Liver (tissue), 9 donors: ENCODE data around the gene WAPL. TPM values are rescaled to one million over a fixed set of nuclear protein-coding genes. Genes with fewer than 3 reads are reported as not detected.
A peak's percentile ranks its signal among the peaks of the same experiment; 100 is the strongest.

ENCODE experiments used
- DNase-seq: peaks from one replicate; pipeline ENCODE4 v3.0.0-alpha.2; 2017; ENCODE audit warnings: low spot score
- H3K27ac ChIP-seq, 2 donors: one replicate each; pipeline ENCODE4 v1.7.0; 2013; ENCODE audit warnings: inconsistent platforms in 2 of 2, low read length in 2 of 2, control low read depth in 1 of 2, low read depth in 1 of 2, mild to moderate bottlenecking in 1 of 2
- H3K27me3 ChIP-seq, 4 donors: one replicate each; pipeline versions ENCODE4 v1.6.1 to v1.7.0; 2013; ENCODE audit warnings: low read length in 3 of 4, inconsistent platforms in 1 of 4, mild to moderate bottlenecking in 1 of 4, moderate library complexity in 1 of 4; ENCODE audit not compliant: control insufficient read depth in 4 of 4, insufficient read depth in 4 of 4
- H3K36me3 ChIP-seq, 4 donors: one replicate each; pipeline versions ENCODE4 v1.6.1 to v1.7.0; 2013; ENCODE audit warnings: low read length in 3 of 4, mild to moderate bottlenecking in 3 of 4, low read depth in 1 of 4, moderate library complexity in 1 of 4; ENCODE audit not compliant: control insufficient read depth in 4 of 4, insufficient read depth in 3 of 4
- H3K4me1 ChIP-seq, 4 donors: one replicate each; pipeline versions ENCODE4 v1.6.1 to v1.7.0; 2013; ENCODE audit warnings: low read length in 3 of 4, mild to moderate bottlenecking in 3 of 4, moderate library complexity in 1 of 4; ENCODE audit not compliant: control insufficient read depth in 4 of 4, insufficient read depth in 4 of 4
- H3K4me3 ChIP-seq, 3 donors: one replicate each; pipeline versions ENCODE4 v1.6.1 to v1.7.0; 2013; ENCODE audit warnings: low read length in 3 of 3, control low read depth in 1 of 3, low read depth in 1 of 3, mild to moderate bottlenecking in 1 of 3
- H3K9ac ChIP-seq, 2 donors: one replicate each; pipeline ENCODE4 v1.7.0; 2013; ENCODE audit warnings: low read length in 2 of 2, mild to moderate bottlenecking in 2 of 2, moderate library complexity in 2 of 2, control low read depth in 1 of 2, low read depth in 1 of 2
- H3K9me3 ChIP-seq, 4 donors: one replicate each; pipeline versions ENCODE4 v1.6.1 to v1.7.0; 2013; ENCODE audit warnings: low read length in 3 of 4; ENCODE audit not compliant: control insufficient read depth in 4 of 4
- EGR1 ChIP-seq, 2 donors: IDR thresholded peaks; 2 replicates each; pipeline ENCODE4 v1.6.1; 2016 to 2018; ENCODE audit warnings: antibody characterized with exemption in 2 of 2, low read depth in 2 of 2
- FOXA1 ChIP-seq: IDR thresholded peaks from 2 replicates; pipeline ENCODE4 v1.6.1; 2016; ENCODE audit warnings: antibody characterized with exemption
- FOXA2 ChIP-seq: IDR thresholded peaks from 2 replicates; pipeline ENCODE4 v1.6.1; 2016; ENCODE audit warnings: antibody characterized with exemption
- GABPA ChIP-seq, 2 donors: IDR thresholded peaks in 1 of 2; conservative IDR thresholded peaks in 1 of 2; 2 replicates each; pipeline ENCODE4 v1.6.1; 2016; ENCODE audit warnings: antibody characterized with exemption in 2 of 2, mild to moderate bottlenecking in 1 of 2, moderate library complexity in 1 of 2
- HNF4A ChIP-seq, 2 donors: conservative IDR thresholded peaks; 2 replicates each; pipeline ENCODE4 v1.6.1; 2016; ENCODE audit warnings: antibody characterized with exemption in 2 of 2, mild to moderate bottlenecking in 2 of 2
- HNF4G ChIP-seq: IDR thresholded peaks from 2 replicates; pipeline ENCODE4 v1.6.1; 2016; ENCODE audit warnings: antibody characterized with exemption
- JUND ChIP-seq, 2 donors: IDR thresholded peaks; 2 replicates each; pipeline ENCODE4 v1.6.1; 2016; ENCODE audit warnings: antibody characterized with exemption in 2 of 2
- MAX ChIP-seq: IDR thresholded peaks from 2 replicates; pipeline ENCODE4 v1.6.1; 2016; ENCODE audit warnings: antibody characterized with exemption
- NR2F2 ChIP-seq: IDR thresholded peaks from 2 replicates; pipeline ENCODE4 v1.6.1; 2016; ENCODE audit warnings: antibody characterized with exemption
- RAD21 ChIP-seq, 2 donors: IDR thresholded peaks; 2 replicates each; pipeline ENCODE4 v1.6.1; 2016; ENCODE audit warnings: antibody characterized with exemption in 2 of 2, mild to moderate bottlenecking in 2 of 2
- RXRA ChIP-seq, 2 donors: IDR thresholded peaks; 2 replicates each; pipeline ENCODE4 v1.6.1; 2017 to 2018; ENCODE audit warnings: antibody characterized with exemption in 2 of 2, mild to moderate bottlenecking in 1 of 2
- SP1 ChIP-seq: IDR thresholded peaks from 2 replicates; pipeline ENCODE4 v1.6.1; 2018; ENCODE audit warnings: antibody characterized with exemption, mild to moderate bottlenecking
- TAF1 ChIP-seq: conservative IDR thresholded peaks from 2 replicates; pipeline ENCODE4 v1.6.1; 2016; ENCODE audit warnings: antibody characterized with exemption, mild to moderate bottlenecking
- YY1 ChIP-seq: IDR thresholded peaks from 2 replicates; pipeline ENCODE4 v1.6.1; 2016; ENCODE audit warnings: antibody characterized with exemption, mild to moderate bottlenecking
- ZBTB33 ChIP-seq: IDR thresholded peaks from 2 replicates; pipeline ENCODE4 v1.6.1; 2016; ENCODE audit warnings: antibody characterized with exemption
- WGBS: extraction: QIAGEN DNeasy Blood & Tissue Kit; methylation state at CpG from one replicate; pipeline ENCODE4 v1.1.7; 2013; 5-methylcytosine and 5-hydroxymethylcytosine counted together
- polyA plus RNA-seq, 2 donors: library from polyadenylated mRNA; stranded (reverse) in 1 of 2; unstranded in 1 of 2; fragments of 200-250 nt in 1 of 2; fragments of >200 nt in 1 of 2; fragmentation: Nextera tagmentation in 1 of 2; extraction: Ambion mirVana in 1 of 2; gene quantifications; one replicate each; pipeline versions ENCODE4 v1.2.1 to v1.2.3, GENCODE V29; 2013 to 2015
- total RNA-seq, 2 donors: library from RNA; depleted of rRNA; stranded (reverse); fragments of >200 nt; gene quantifications; one replicate each; pipeline ENCODE4 v1.2.3, GENCODE V29; 2014
- TF ChIP-seq, protein P1 (sequence below): fragments of 150-350 bp; IDR thresholded peaks from 2 replicates; pipeline ENCODE4 v1.5.1; 2017; ENCODE audit warnings: improper control_type of control experiment, low read depth, low read length; ENCODE audit not compliant: missing input control
- TF ChIP-seq, protein P2 (sequence below): IDR thresholded peaks from 2 replicates; pipeline ENCODE4 v1.6.1; 2016; ENCODE audit warnings: antibody characterized with exemption, mild to moderate bottlenecking
- TF ChIP-seq, protein P3 (sequence below): IDR thresholded peaks from 2 replicates; pipeline ENCODE4 v1.6.1; 2016; ENCODE audit warnings: antibody characterized with exemption
- donor health status: healthy.
- donor health status: healthy.
- donor health status: healthy.
- donor health status: healthy.
- donor health status: healthy.

WAPL gene
- total and polyA plus RNA-seq, 4 donors, result 9.7 to 37.9 (median 24.0) TPM

- no peaks in the 10 kb centered on the region for H3K9me3 ChIP-seq
- no peak for DNase-seq
- no peaks in the 10 kb centered on the region for H3K27me3 ChIP-seq
- 39% methylated on average over 3 of the region's 3 CpGs for whole genome bisulfite sequencing
- peaks cover 0 to 13% (median 11%) of the 10 kb centered on the region in 4 donors for H3K36me3 ChIP-seq
- no peak overlapping the region for H3K9ac ChIP-seq
- TF ChIP-seq JUND (IDR thresholded peaks at IDR 0.05) (peak in 1 of 2 donors; percentile 13), RXRA (IDR thresholded peaks at IDR 0.05) (no peak), HNF4A (conservative IDR thresholded peaks at IDR 0.05) (peak; percentile 8 to 30)
- H3K4me1 ChIP-seq, result peaks cover 4 to 37% (median 14%) of the 10 kb centered on the region in 4 donors
- H3K4me3 ChIP-seq, result no peak overlapping the region
- H3K27ac ChIP-seq, result peak overlapping the region in 1 of 2 donors; percentile 22
Measured at GRCh38 chr10:86497621-86498020, 24.0 kb downstream of the WAPL start.

DNA sequence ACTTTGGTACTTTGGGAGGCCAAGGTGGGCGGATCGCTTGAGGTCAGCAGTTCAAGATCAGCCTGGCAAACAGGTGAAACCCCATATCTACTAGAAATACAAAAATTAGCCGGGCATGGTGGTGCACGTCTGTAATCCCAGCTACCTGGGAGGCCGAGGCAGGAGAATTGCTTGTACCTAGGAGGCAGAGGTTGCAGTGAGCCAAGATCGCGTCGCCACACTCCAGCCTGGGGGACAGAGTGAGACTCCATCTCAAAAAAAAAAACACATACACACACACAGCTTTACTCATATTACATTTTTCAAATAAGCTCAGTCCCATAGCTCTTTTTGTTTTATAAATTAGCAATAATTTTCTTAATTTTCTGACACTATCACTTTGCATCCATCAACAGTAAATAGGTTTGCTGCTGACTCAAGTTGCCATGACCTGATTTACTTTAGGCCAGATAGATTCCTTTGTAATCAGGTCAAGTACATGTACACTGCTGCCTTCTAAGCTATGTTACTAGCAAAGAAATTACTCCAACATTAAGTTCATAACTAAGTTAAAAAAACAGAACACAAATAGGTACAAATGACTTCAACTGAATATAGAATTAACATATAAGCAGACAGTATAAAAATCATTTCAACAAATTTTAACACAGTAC, 31.5 kb downstream of the WAPL start:
- Histone ChIP-seq H3K36me3 (peaks cover 2 to 23% (median 8%) of the 10 kb centered on the region in 4 donors), H3K4me3 (no peak overlapping the region), H3K9me3 (no peaks in the 10 kb centered on the region), H3K27ac (no peak overlapping the region), H3K4me1 (no peaks in the 10 kb centered on the region), H3K27me3 (no peaks in the 10 kb centered on the region), H3K9ac (no peak overlapping the region)
- no peak for DNase-seq
- 97% methylated on average over 8 of the region's 8 CpGs for WGBS
- TF ChIP-seq NR2F2, result no peak
- no peak for TF ChIP-seq RAD21 (IDR thresholded peaks at IDR 0.05)
- TF ChIP-seq, protein P1, sequence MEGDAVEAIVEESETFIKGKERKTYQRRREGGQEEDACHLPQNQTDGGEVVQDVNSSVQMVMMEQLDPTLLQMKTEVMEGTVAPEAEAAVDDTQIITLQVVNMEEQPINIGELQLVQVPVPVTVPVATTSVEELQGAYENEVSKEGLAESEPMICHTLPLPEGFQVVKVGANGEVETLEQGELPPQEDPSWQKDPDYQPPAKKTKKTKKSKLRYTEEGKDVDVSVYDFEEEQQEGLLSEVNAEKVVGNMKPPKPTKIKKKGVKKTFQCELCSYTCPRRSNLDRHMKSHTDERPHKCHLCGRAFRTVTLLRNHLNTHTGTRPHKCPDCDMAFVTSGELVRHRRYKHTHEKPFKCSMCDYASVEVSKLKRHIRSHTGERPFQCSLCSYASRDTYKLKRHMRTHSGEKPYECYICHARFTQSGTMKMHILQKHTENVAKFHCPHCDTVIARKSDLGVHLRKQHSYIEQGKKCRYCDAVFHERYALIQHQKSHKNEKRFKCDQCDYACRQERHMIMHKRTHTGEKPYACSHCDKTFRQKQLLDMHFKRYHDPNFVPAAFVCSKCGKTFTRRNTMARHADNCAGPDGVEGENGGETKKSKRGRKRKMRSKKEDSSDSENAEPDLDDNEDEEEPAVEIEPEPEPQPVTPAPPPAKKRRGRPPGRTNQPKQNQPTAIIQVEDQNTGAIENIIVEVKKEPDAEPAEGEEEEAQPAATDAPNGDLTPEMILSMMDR, result no peak
- no peak for TF ChIP-seq YY1
- TF ChIP-seq, protein P2, sequence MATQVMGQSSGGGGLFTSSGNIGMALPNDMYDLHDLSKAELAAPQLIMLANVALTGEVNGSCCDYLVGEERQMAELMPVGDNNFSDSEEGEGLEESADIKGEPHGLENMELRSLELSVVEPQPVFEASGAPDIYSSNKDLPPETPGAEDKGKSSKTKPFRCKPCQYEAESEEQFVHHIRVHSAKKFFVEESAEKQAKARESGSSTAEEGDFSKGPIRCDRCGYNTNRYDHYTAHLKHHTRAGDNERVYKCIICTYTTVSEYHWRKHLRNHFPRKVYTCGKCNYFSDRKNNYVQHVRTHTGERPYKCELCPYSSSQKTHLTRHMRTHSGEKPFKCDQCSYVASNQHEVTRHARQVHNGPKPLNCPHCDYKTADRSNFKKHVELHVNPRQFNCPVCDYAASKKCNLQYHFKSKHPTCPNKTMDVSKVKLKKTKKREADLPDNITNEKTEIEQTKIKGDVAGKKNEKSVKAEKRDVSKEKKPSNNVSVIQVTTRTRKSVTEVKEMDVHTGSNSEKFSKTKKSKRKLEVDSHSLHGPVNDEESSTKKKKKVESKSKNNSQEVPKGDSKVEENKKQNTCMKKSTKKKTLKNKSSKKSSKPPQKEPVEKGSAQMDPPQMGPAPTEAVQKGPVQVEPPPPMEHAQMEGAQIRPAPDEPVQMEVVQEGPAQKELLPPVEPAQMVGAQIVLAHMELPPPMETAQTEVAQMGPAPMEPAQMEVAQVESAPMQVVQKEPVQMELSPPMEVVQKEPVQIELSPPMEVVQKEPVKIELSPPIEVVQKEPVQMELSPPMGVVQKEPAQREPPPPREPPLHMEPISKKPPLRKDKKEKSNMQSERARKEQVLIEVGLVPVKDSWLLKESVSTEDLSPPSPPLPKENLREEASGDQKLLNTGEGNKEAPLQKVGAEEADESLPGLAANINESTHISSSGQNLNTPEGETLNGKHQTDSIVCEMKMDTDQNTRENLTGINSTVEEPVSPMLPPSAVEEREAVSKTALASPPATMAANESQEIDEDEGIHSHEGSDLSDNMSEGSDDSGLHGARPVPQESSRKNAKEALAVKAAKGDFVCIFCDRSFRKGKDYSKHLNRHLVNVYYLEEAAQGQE, result no peak
- no peak for TF ChIP-seq FOXA1
- TF ChIP-seq HNF4A (conservative IDR thresholded peaks at IDR 0.05), result no peak
- no peak for TF ChIP-seq JUND (IDR thresholded peaks at IDR 0.05)
- TF ChIP-seq ZBTB33, result no peak
- no peak for TF ChIP-seq GABPA (IDR thresholded peaks at IDR 0.05 in 1 of 2, conservative IDR thresholded peaks at IDR 0.05 in 1 of 2)
- TF ChIP-seq, protein P3, sequence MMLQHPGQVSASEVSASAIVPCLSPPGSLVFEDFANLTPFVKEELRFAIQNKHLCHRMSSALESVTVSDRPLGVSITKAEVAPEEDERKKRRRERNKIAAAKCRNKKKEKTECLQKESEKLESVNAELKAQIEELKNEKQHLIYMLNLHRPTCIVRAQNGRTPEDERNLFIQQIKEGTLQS, result no peak
- TF ChIP-seq RXRA (IDR thresholded peaks at IDR 0.05), result no peak
- no peak for TF ChIP-seq EGR1 (IDR thresholded peaks at IDR 0.05; ENCODE audit: low read depth in 2 of 2)
- no peak for TF ChIP-seq FOXA2
- no peak for TF ChIP-seq MAX
- TF ChIP-seq HNF4G, result no peak
- TF ChIP-seq SP1, result no peak
- TF ChIP-seq TAF1, result no peak
